HG03045 (cell line): ENCODE data around the gene CST2.
"Not testable (repeated sequence)": the region's sequence is repeated elsewhere in the genome, so short reads cannot be mapped to it uniquely, and the experiment has no call there.

Experiments
- ATAC-seq: cut with Tn5 transposase; IDR thresholded peaks from one replicate; pipeline ENCODE4 v1.9.1; 2021; ENCODE audit warnings: mild to moderate bottlenecking, moderate library complexity; ENCODE audit not compliant: unreplicated experiment

CST2 gene

GRCh38 chr20:23811559-23811958 lies 15.0 kb downstream of the CST2 start:
- not testable (repeated sequence) for ATAC-seq

GRCh38 chr20:23810349-23810748 lies 16.2 kb downstream of the CST2 start:
- ATAC-seq, result not testable (repeated sequence)

- ATAC-seq, result no peak
Measured at GRCh38 chr20:23800865-23801264, 25.7 kb downstream of the CST2 start.

GRCh38 chr20:23799216-23799847 lies 27.2 kb downstream of the CST2 start:
- not testable (repeated sequence) for ATAC-seq

- ATAC-seq, result no peak
Measured at GRCh38 chr20:23795526-23795925, 31.0 kb downstream of the CST2 start.

- ATAC-seq, result no peak
Measured at GRCh38 chr20:23794841-23795240, 31.7 kb downstream of the CST2 start.

- ATAC-seq, result no peak
Measured at GRCh38 chr20:23794065-23794464, 32.5 kb downstream of the CST2 start.

GRCh38 chr20:23783447-23783846 lies 43.1 kb downstream of the CST2 start:
- ATAC-seq, result no peak

GRCh38 chr20:23782366-23782983 lies 44.1 kb downstream of the CST2 start:
- no peak for ATAC-seq

- ATAC-seq, result not testable (repeated sequence)
Measured at GRCh38 chr20:23778676-23779075, 47.9 kb downstream of the CST2 start.

GRCh38 chr20:23777380-23777779 lies 49.1 kb downstream of the CST2 start:
- not testable (repeated sequence) for ATAC-seq

- ATAC-seq, result no peak
Measured at GRCh38 chr20:23776067-23776771, 50.3 kb downstream of the CST2 start.

- no peak for ATAC-seq
Measured at GRCh38 chr20:23774081-23774480, 52.4 kb downstream of the CST2 start.
